GM12878 (cell line): ENCODE results near the gene ANAPC16. TPM values are rescaled to one million over a fixed set of nuclear protein-coding genes. Genes with fewer than 3 reads are reported as not detected.

ENCODE experiments used
- BCL11A ChIP-seq: IDR thresholded peaks from 2 replicates; pipeline ENCODE4 v1.6.1; 2011; ENCODE audit warnings: low read depth, low read length
- CBX5 ChIP-seq: sonication (generic); IDR thresholded peaks from 2 replicates; pipeline ENCODE4 v1.6.1; 2016; ENCODE audit warnings: low read depth, moderate library complexity, mild to moderate bottlenecking, inconsistent platforms
- CHD1 ChIP-seq: IDR thresholded peaks from 2 replicates; pipeline ENCODE4 v1.6.1; 2012; ENCODE audit warnings: low read depth, low read length, improper control_type of control experiment
- CHD2 ChIP-seq: IDR thresholded peaks from 2 replicates; pipeline ENCODE4 v1.6.1; 2011; ENCODE audit warnings: low read depth, low read length, improper control_type of control experiment, borderline replicate concordance
- EP300 ChIP-seq, 2 experiments: fragments of 150-350 bp in 1 of 2; IDR thresholded peaks; 2 replicates each; pipeline ENCODE4 v1.6.1; 2011 to 2012; ENCODE audit warnings: low read depth in 2 of 2, low read length in 2 of 2, borderline replicate concordance in 1 of 2, improper control_type of control experiment in 1 of 2, inconsistent platforms in 1 of 2; ENCODE audit not compliant: control insufficient read depth in 1 of 2
- ETV6 ChIP-seq, 2 experiments: fragments of 450-650 bp in 1 of 2; IDR thresholded peaks in 1 of 2; conservative IDR thresholded peaks in 1 of 2; 2 replicates each; pipeline ENCODE4 v1.6.1; 2014; ENCODE audit warnings: antibody characterized with exemption in 1 of 2, borderline replicate concordance in 1 of 2, low read depth in 1 of 2, mild to moderate bottlenecking in 1 of 2, moderate library complexity in 1 of 2
- HDAC6 ChIP-seq: fragments of 200-600 bp; sonication (generic); IDR thresholded peaks from one replicate; pipeline ENCODE4 v1.8.0; 2017; ENCODE audit warnings: antibody characterized with exemption; ENCODE audit not compliant: unreplicated experiment
- HDGF ChIP-seq: fragments of 450-650 bp; IDR thresholded peaks from 2 replicates; pipeline ENCODE4 v1.6.1; 2016; ENCODE audit warnings: antibody characterized with exemption
- IKZF1 ChIP-seq: fragments of 450-650 bp; conservative IDR thresholded peaks from 2 replicates; pipeline ENCODE4 v1.6.1; 2017; ENCODE audit warnings: antibody characterized with exemption, mild to moderate bottlenecking
- IRF5 ChIP-seq: fragments of 450-650 bp; IDR thresholded peaks from 2 replicates; pipeline ENCODE4 v1.6.1; 2017; ENCODE audit warnings: borderline replicate concordance
- KAT2A ChIP-seq: conservative IDR thresholded peaks from 2 replicates; pipeline ENCODE4 v1.6.1; 2011; ENCODE audit warnings: low read depth, low read length; ENCODE audit not compliant: control insufficient read depth
- MTA3 ChIP-seq: IDR thresholded peaks from 2 replicates; pipeline ENCODE4 v1.6.1; 2012; ENCODE audit warnings: low read length, inconsistent platforms, borderline replicate concordance
- PAX5 ChIP-seq: IDR thresholded peaks from 2 replicates; pipeline ENCODE4 v1.6.1; 2011; ENCODE audit warnings: low read depth, low read length, borderline replicate concordance
- PKNOX1 ChIP-seq: fragments of 450-650 bp; IDR thresholded peaks from 2 replicates; pipeline ENCODE4 v1.6.1; 2016; ENCODE audit warnings: mild to moderate bottlenecking
- POLR2A ChIP-seq: IDR thresholded peaks from 2 replicates; pipeline ENCODE4 v1.6.1; 2011; ENCODE audit warnings: low read depth, mild to moderate bottlenecking, low read length
- POU2F2 ChIP-seq: IDR thresholded peaks from 3 replicates; pipeline ENCODE4 v1.6.1; 2011; ENCODE audit warnings: low read depth, mild to moderate bottlenecking, low read length, borderline replicate concordance
- RCOR1 ChIP-seq: conservative IDR thresholded peaks from 2 replicates; pipeline ENCODE4 v1.6.1; 2012; ENCODE audit warnings: low read depth, low read length, improper control_type of control experiment
- RELA ChIP-seq: fragments of 450-650 bp; IDR thresholded peaks from 2 replicates; pipeline ENCODE4 v1.8.0; 2014; ENCODE audit warnings: borderline replicate concordance; ENCODE audit not compliant: partially characterized antibody
- SMC3 ChIP-seq: IDR thresholded peaks from 2 replicates; pipeline ENCODE4 v1.6.1; 2011; ENCODE audit warnings: low read length, improper control_type of control experiment, borderline replicate concordance
- SRF ChIP-seq, 2 experiments: IDR thresholded peaks; 2 replicates each; pipeline ENCODE4 v1.6.1; 2011; ENCODE audit warnings: low read depth in 2 of 2, low read length in 2 of 2, mild to moderate bottlenecking in 1 of 2, moderate library complexity in 1 of 2
- STAT3 ChIP-seq: IDR thresholded peaks from 2 replicates; pipeline ENCODE4 v1.6.1; 2011; ENCODE audit warnings: low read depth, low read length, improper control_type of control experiment
- YBX1 ChIP-seq: fragments of 450-650 bp; IDR thresholded peaks from 2 replicates; pipeline ENCODE4 v1.6.1; 2016; ENCODE audit warnings: antibody characterized with exemption
- ZNF207 ChIP-seq: fragments of 450-650 bp; IDR thresholded peaks from 2 replicates; pipeline ENCODE4 v1.6.1; 2014; ENCODE audit warnings: antibody characterized with exemption, mild to moderate bottlenecking, borderline replicate concordance
- ZZZ3 ChIP-seq: IDR thresholded peaks from 2 replicates; pipeline ENCODE4 v1.6.1; 2011; ENCODE audit warnings: low read depth; ENCODE audit not compliant: control insufficient read depth, insufficient read length
- polyA plus RNA-seq, 11 experiments: library from polyadenylated mRNA; depleted of rRNA in 4 of 11; unstranded in 6 of 11; stranded (reverse) in 5 of 11; fragments of >200 nt; fragmentation: Nextera tagmentation in 4 of 11; fragmentation: Illumina TruSeq in 1 of 11; extraction: Ambion mirVana in 4 of 11; extraction: Trizol in 1 of 11; gene quantifications; 1 replicate in 1 of 11; 2 replicates in 10 of 11; pipeline versions ENCODE4 v1.2.1 to v1.2.3, GENCODE V29; 2011 to 2016; ENCODE audit warnings: inconsistent platforms in 2 of 11, missing spikeins in 2 of 11, low read depth in 1 of 11
- total RNA-seq, 4 experiments: library from RNA; depleted of rRNA in 3 of 4; stranded (reverse); fragments of >200 nt in 3 of 4; fragmentation: Illumina TruSeq in 1 of 4; extraction: Trizol in 1 of 4; gene quantifications; 2 replicates each; pipeline versions ENCODE4 v1.2.1 to v1.2.3, GENCODE V29; 2013 to 2021
- TF ChIP-seq, protein P1 (sequence below): fragments of 450-650 bp; IDR thresholded peaks from 2 replicates; pipeline ENCODE4 v1.6.1; 2016; ENCODE audit warnings: mild to moderate bottlenecking, moderate library complexity, borderline replicate concordance

The ANAPC16 gene
- total and polyA plus RNA-seq, 10 of the 15 experiments (the other 5 are each of a cell fraction or from before 2014, with no cell fraction given) = 66.9 to 208 (median 134) TPM

DNA sequence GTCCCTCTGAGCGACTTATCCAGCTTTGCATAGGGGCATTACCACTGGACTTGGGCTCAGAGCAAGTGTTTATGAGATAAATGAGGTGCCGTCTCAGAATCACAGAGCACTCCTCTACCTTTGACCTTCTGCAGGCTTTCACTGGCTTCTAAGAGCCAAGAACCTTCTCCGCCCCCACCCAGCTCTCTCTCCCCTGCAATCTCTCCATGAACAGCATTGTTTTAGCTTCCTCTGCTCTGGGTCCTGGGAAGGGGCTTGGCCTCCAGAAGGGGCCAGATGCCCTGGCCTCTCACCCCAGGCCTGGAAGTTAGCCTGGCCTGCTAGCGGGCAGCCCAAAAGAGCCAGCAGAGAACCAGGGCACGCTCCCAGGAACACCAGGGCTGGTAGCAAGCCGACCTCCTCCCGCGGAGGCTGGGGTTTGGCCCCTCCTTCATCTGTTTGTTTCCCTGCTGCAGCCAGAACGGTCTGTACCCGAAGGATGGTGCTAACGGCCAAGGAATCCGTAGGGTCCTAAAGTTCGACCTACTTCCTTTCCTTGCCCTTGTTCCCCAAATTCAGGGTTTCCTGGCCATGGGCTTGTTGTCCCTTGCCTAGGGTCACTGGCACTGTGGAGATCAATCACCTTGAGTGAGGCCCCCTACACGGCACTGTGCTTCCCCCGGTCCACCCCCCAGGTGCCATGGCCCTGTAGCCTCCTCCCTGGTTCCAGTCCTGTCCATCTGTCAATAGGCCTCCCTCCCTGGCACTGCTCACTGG, 39.2 kb downstream of the ANAPC16 start (continued):
- TF ChIP-seq, protein P1, sequence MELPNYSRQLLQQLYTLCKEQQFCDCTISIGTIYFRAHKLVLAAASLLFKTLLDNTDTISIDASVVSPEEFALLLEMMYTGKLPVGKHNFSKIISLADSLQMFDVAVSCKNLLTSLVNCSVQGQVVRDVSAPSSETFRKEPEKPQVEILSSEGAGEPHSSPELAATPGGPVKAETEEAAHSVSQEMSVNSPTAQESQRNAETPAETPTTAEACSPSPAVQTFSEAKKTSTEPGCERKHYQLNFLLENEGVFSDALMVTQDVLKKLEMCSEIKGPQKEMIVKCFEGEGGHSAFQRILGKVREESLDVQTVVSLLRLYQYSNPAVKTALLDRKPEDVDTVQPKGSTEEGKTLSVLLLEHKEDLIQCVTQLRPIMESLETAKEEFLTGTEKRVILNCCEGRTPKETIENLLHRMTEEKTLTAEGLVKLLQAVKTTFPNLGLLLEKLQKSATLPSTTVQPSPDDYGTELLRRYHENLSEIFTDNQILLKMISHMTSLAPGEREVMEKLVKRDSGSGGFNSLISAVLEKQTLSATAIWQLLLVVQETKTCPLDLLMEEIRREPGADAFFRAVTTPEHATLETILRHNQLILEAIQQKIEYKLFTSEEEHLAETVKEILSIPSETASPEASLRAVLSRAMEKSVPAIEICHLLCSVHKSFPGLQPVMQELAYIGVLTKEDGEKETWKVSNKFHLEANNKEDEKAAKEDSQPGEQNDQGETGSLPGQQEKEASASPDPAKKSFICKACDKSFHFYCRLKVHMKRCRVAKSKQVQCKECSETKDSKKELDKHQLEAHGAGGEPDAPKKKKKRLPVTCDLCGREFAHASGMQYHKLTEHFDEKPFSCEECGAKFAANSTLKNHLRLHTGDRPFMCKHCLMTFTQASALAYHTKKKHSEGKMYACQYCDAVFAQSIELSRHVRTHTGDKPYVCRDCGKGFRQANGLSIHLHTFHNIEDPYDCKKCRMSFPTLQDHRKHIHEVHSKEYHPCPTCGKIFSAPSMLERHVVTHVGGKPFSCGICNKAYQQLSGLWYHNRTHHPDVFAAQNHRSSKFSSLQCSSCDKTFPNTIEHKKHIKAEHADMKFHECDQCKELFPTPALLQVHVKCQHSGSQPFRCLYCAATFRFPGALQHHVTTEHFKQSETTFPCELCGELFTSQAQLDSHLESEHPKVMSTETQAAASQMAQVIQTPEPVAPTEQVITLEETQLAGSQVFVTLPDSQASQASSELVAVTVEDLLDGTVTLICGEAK = no peak
- no peak for TF ChIP-seq ETV6 (conservative IDR thresholded peaks at IDR 0.05 in 1 of 2, IDR thresholded peaks at IDR 0.05 in 1 of 2; ENCODE audit: borderline replicate concordance in 1 of 2, low read depth in 1 of 2)
- no peak for TF ChIP-seq ZNF207
- peak; percentile 34; the same call in 1 of the 2 replicates for TF ChIP-seq SMC3
- TF ChIP-seq POU2F2 = peak; percentile 62; the same call in 1 of the 3 replicates
- TF ChIP-seq CHD2 = no peak; the same call in 1 of the 2 replicates
- no peak for TF ChIP-seq IRF5
- no peak for TF ChIP-seq CBX5
- TF ChIP-seq KAT2A = no peak
- TF ChIP-seq BCL11A = no peak
- TF ChIP-seq SRF (IDR thresholded peaks at IDR 0.05; ENCODE audit: low read depth in 2 of 2, low read length in 2 of 2) = no peak
- peak; percentile 81 for TF ChIP-seq IKZF1
- no peak; the same call in 1 of the 2 replicates for TF ChIP-seq MTA3
- no peak for TF ChIP-seq RELA
- TF ChIP-seq RCOR1 = no peak
- no peak for TF ChIP-seq CHD1
- TF ChIP-seq EP300 (IDR thresholded peaks at IDR 0.05; ENCODE audit: borderline replicate concordance in 1 of 2, control insufficient read depth in 1 of 2, low read depth in 2 of 2, low read length in 2 of 2) = no peak
- TF ChIP-seq PAX5 = 0 out of 2 replicates have a peak, but pooled peaks have one; percentile 29
- no peak for TF ChIP-seq YBX1
- TF ChIP-seq HDAC6 = no peak
- TF ChIP-seq HDGF = peak; percentile 88; the same call in 1 of the 2 replicates
- TF ChIP-seq PKNOX1 = peak; percentile 9; the same call in 1 of the 2 replicates
- peak; percentile 69 for TF ChIP-seq POLR2A
- no peak for TF ChIP-seq ZZZ3
- no peak for TF ChIP-seq STAT3
